Sigmoid colon (tissue), 7 donors: ENCODE measurements around the gene CHRNA4. TPM values are rescaled to one million over a fixed set of nuclear protein-coding genes. Genes with fewer than 3 reads are reported as not detected.

Experiments
- DNase-seq: peaks from one replicate; pipeline ENCODE4 v3.0.0-alpha.2; 2019
- H3K27ac ChIP-seq, 4 donors: fragments of 200-600 bp; sonication (generic); one replicate each; pipeline ENCODE4 v1.5.1; 2016 to 2019; ENCODE audit warnings: mild to moderate bottlenecking in 1 of 4
- H3K27me3 ChIP-seq, 3 donors: fragments of 200-600 bp; sonication (generic); one replicate each; pipeline ENCODE4 v1.5.1; 2019; ENCODE audit warnings: mild to moderate bottlenecking in 1 of 3
- H3K36me3 ChIP-seq, 4 donors: fragments of 200-600 bp; sonication (generic); one replicate each; pipeline ENCODE4 v1.5.1; 2016 to 2019
- H3K4me1 ChIP-seq, 4 donors: fragments of 200-600 bp; sonication (generic); one replicate each; pipeline ENCODE4 v1.5.1; 2017 to 2019
- H3K4me3 ChIP-seq, 4 donors: fragments of 200-600 bp; sonication (generic); one replicate each; pipeline ENCODE4 v1.5.1; 2017 to 2019; ENCODE audit warnings: mild to moderate bottlenecking in 2 of 4, moderate library complexity in 1 of 4
- H3K9me3 ChIP-seq, 4 donors: fragments of 200-600 bp in 3 of 4; sonication (generic) in 3 of 4; one replicate each; pipeline versions ENCODE4 v1.5.1 to v1.6.1; 2013 to 2019
- EP300 ChIP-seq, 4 donors: sonication (generic); formaldehyde crosslinking; IDR thresholded peaks; one replicate each; pipeline ENCODE4 v1.6.1; 2017; ENCODE audit warnings: antibody characterized with exemption in 4 of 4
- POLR2A ChIP-seq, 2 donors: fragments of 450-650 bp; IDR thresholded peaks; one replicate each; pipeline ENCODE4 v1.6.1; 2016; ENCODE audit warnings: antibody characterized with exemption in 2 of 2, mild to moderate bottlenecking in 2 of 2, moderate library complexity in 2 of 2
- POLR2AphosphoS5 ChIP-seq, 4 donors: sonication (generic); formaldehyde crosslinking; IDR thresholded peaks; one replicate each; pipeline ENCODE4 v1.6.1; 2017; ENCODE audit warnings: antibody characterized with exemption in 4 of 4
- WGBS, 2 donors: extraction: QIAGEN DNeasy Blood & Tissue Kit; methylation state at CpG; one replicate each; pipeline ENCODE4 v1.1.7; 2013; 5-methylcytosine and 5-hydroxymethylcytosine counted together
- intact Hi-C: fragments of 100-400 bp; cut with DNase I; formaldehyde crosslinking; loops from one replicate; pipeline ENCODE4 v1.15.1; 2023
- polyA plus RNA-seq, 3 donors: library from polyadenylated mRNA; stranded (reverse); fragments of 200-250 nt; gene quantifications; one replicate each; pipeline ENCODE4 v1.2.3, GENCODE V29; 2013
- total RNA-seq, 4 donors: library from RNA; depleted of rRNA; stranded (reverse); fragments of >200 nt; gene quantifications; one replicate each; pipeline ENCODE4 v1.1.0, GENCODE V29; 2016
- TF ChIP-seq, protein P1 (sequence below), 4 experiments: fragments of 450-650 bp in 3 of 4; fragments of 200-600 bp in 1 of 4; IDR thresholded peaks; one replicate each; pipeline ENCODE4 v1.5.1; 2016 to 2019; ENCODE audit warnings: antibody characterized with exemption in 4 of 4, mild to moderate bottlenecking in 3 of 4, moderate library complexity in 2 of 4
- donor health status: healthy with polysubstance abuse.
- donor health status: Bipolar disorder and iron deficiency.
- donor health status: healthy.

Gene CHRNA4
- total and polyA plus RNA-seq, 7 donors, result 0.07 to 1.1 TPM; not detected in 5

DNA sequence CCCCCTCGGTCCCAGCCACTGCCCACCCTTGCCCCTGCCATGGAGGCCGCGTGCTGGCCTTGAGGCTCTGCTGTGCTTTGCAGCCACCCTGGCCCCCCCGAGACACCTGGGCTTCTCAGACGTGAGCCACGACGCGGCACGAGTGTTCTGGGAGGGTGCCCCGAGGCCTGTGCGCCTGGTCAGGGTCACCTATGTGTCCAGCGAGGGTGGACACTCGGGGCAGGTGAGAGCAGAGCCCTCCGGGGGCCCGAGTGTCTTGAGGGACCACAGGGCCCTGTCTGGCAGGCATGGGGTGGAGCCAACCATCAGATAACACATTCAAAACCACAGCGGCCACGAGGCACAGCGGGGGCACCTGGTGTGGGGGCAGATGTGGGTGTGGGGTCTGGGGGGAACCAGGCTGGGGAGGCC is 49.3 kb downstream of the CHRNA4 start:
- no peak for TF ChIP-seq POLR2AphosphoS5 (IDR thresholded peaks at IDR 0.05)
- no peaks in the 10 kb centered on the region for H3K36me3 ChIP-seq
- H3K4me1 ChIP-seq, result no peaks in the 10 kb centered on the region
- H3K27me3 ChIP-seq, result peaks cover 3 to 33% (median 26%) of the 10 kb centered on the region in 3 donors
- intact Hi-C loops, result loop anchor here (5.0 kb wide), 1 partner anchor 70 kb away; no protein-coding TSS in a partner anchor
- H3K27ac ChIP-seq, result no peak overlapping the region
- DNase-seq, result no peak
- 60 to 73% methylated on average over 18 of the region's 18 CpGs for WGBS, 2 donors
- no peaks in the 10 kb centered on the region for H3K9me3 ChIP-seq
- no peak overlapping the region for H3K4me3 ChIP-seq

DNA sequence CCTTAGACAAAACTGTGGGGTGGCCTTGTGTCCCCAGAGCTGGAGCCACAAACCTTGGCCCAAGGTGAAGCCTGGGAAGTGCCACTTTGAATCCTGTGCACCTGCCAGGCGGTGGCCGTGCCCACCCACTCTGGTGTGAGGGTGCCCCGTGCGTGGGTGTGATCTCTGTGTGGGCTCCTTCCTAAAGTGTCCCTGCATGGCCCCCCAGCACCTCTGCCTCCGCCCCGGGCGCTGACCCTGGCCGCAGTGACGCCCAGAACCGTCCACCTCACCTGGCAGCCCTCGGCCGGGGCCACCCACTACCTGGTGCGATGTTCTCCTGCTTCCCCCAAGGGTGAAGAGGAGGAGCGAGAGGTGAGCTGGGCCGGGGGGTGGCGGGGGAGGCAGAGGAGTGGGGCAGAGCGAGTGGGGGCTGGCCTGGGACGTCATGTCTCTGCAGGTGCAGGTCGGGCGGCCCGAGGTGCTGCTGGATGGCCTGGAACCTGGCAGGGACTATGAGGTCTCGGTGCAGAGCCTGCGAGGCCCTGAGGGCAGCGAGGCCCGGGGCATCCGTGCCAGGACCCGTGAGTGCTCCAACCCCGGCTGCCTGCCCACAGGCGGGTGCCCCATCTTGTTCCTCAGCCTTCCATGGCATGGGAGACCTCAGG is 49.8 kb downstream of the CHRNA4 start:
- Histone ChIP-seq H3K4me3 (no peak overlapping the region), H3K36me3 (no peaks in the 10 kb centered on the region), H3K9me3 (no peaks in the 10 kb centered on the region), H3K27me3 (peaks cover 7 to 38% (median 32%) of the 10 kb centered on the region in 3 donors), H3K4me1 (no peaks in the 10 kb centered on the region), H3K27ac (no peak overlapping the region)
- no peak for DNase-seq
- intact Hi-C loops, result loop anchor here (5.0 kb wide), 1 partner anchor 71 kb away; no protein-coding TSS in a partner anchor
- 79 to 91% methylated on average over 29 of the region's 29 CpGs for WGBS, 2 donors
- no peak for TF ChIP-seq POLR2AphosphoS5 (IDR thresholded peaks at IDR 0.05)
- TF ChIP-seq, protein P1, sequence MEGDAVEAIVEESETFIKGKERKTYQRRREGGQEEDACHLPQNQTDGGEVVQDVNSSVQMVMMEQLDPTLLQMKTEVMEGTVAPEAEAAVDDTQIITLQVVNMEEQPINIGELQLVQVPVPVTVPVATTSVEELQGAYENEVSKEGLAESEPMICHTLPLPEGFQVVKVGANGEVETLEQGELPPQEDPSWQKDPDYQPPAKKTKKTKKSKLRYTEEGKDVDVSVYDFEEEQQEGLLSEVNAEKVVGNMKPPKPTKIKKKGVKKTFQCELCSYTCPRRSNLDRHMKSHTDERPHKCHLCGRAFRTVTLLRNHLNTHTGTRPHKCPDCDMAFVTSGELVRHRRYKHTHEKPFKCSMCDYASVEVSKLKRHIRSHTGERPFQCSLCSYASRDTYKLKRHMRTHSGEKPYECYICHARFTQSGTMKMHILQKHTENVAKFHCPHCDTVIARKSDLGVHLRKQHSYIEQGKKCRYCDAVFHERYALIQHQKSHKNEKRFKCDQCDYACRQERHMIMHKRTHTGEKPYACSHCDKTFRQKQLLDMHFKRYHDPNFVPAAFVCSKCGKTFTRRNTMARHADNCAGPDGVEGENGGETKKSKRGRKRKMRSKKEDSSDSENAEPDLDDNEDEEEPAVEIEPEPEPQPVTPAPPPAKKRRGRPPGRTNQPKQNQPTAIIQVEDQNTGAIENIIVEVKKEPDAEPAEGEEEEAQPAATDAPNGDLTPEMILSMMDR (IDR thresholded peaks at IDR 0.05), result no peak
- TF ChIP-seq POLR2A (IDR thresholded peaks at IDR 0.05), result no peak
- no peak for TF ChIP-seq EP300 (IDR thresholded peaks at IDR 0.05)

DNA sequence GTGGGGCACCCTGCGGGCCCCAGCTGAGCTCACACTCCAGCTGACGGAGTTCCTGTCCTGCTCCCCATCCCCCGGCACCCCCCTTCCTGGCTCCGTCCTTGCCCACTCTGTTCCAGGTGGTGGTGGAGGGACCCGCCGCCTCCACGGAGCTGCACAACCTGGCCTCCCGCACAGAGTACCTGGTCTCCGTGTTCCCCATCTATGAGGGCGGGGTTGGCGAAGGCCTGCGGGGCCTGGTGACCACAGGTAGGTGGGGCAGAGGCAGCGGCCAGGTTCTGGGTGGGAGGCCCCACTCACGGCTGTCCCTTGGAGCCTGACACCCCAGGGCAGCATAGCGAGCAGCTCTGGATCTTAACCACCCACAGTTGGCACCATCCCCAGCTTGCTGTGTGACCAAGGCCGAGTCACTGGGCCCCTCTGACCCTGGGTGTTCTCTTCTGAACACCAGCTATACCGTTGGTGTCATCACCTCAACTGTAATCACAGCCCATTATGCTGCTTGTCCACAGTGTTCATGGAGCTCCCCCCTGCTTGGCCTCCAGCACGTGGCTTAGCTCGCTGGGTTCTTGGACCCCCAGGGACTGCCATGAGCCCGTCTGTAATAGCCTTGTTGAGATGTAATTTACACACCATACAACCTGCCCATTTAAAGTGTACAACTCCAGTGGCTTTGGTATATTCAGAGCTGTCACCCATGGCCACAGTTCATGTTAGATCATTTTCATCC is 50.7 kb downstream of the CHRNA4 start:
- H3K9me3 ChIP-seq, result no peaks in the 10 kb centered on the region
- peaks cover 11 to 47% (median 41%) of the 10 kb centered on the region in 3 donors for H3K27me3 ChIP-seq
- intact Hi-C loops, result loop anchor here (5.0 kb wide), 1 partner anchor 72 kb away; no protein-coding TSS in a partner anchor
- H3K27ac ChIP-seq, result no peak overlapping the region
- H3K36me3 ChIP-seq, result no peaks in the 10 kb centered on the region
- H3K4me1 ChIP-seq, result no peaks in the 10 kb centered on the region
- 50 to 75% methylated on average over 20 of the region's 20 CpGs for WGBS, 2 donors
- TF ChIP-seq POLR2A (IDR thresholded peaks at IDR 0.05) (no peak), EP300 (IDR thresholded peaks at IDR 0.05) (no peak), POLR2AphosphoS5 (IDR thresholded peaks at IDR 0.05) (no peak)
- TF ChIP-seq, protein P1 (IDR thresholded peaks at IDR 0.05), result no peak
- H3K4me3 ChIP-seq, result no peak overlapping the region
- no peak for DNase-seq

DNA sequence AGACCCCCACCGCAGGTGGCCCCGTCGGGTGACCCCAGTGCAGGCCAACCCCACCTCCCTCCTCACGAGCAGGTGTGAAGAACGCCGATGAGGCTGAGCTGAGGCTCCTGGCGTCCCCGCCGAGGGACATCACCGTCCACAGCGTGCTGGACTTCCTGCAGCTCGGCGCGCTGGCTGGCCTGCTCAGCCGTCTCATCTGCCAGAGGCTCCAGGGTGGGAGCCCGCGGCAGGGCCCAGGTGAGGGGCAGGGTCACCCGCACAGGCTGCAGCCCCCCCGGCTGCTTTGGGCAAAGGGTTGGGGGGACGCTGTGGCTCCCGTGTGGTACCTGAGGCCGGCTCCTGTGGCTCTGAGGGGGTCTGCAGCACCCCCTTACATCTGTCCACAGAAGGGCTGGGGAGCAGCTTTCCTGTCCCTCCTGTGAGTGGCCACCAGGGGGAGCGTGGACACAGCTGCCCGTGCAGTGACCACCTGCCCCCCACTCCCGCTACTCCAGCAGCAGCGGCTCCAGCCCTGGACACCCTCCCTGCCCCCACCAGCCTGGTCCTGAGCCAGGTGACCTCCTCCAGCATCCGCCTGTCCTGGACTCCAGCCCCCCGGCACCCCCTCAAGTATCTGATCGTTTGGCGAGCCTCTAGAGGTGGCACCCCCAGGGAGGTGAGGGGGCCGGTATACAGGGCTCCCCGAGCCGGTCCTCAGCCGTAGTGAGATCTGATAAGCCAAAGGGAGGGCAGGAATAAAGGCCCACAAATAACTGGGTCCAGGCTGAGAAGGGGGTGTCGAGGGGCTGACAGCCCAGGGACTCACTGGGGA is 51.7 kb downstream of the CHRNA4 start:
- TF ChIP-seq, protein P1 (IDR thresholded peaks at IDR 0.05), result peak; percentile 8 to 88 (median 64)
- no peak for TF ChIP-seq EP300 (IDR thresholded peaks at IDR 0.05)
- intact Hi-C loops, result loop anchor here (5.0 kb wide), 1 partner anchor 73 kb away; no protein-coding TSS in a partner anchor

More for the DNA sequence above, 51.7 kb downstream of the CHRNA4 start:
- DNase-seq, result no peak
- peaks cover 11 to 55% (median 42%) of the 10 kb centered on the region in 3 donors for H3K27me3 ChIP-seq
- H3K4me1 ChIP-seq, result no peaks in the 10 kb centered on the region
- H3K9me3 ChIP-seq, result no peaks in the 10 kb centered on the region
- H3K4me3 ChIP-seq, result no peak overlapping the region
- 38 to 49% methylated on average over 35 of the region's 35 CpGs for WGBS, 2 donors
- no peaks in the 10 kb centered on the region for H3K36me3 ChIP-seq
- H3K27ac ChIP-seq, result no peak overlapping the region
